IPS-20b (cell line): ENCODE measurements around the gene MALSU1.

Source experiments
- H3K27ac ChIP-seq: one replicate; pipeline ENCODE4 v1.5.1; 2013; ENCODE audit warnings: low read length
- H3K27me3 ChIP-seq: 2 replicates; pipeline ENCODE4 v1.6.1; 2013; ENCODE audit warnings: mild to moderate bottlenecking, low read length, inconsistent platforms; ENCODE audit not compliant: insufficient read depth
- H3K36me3 ChIP-seq: 2 replicates; pipeline ENCODE4 v1.6.1; 2013; ENCODE audit warnings: low read depth, mild to moderate bottlenecking, inconsistent platforms, low read length, moderate library complexity; ENCODE audit not compliant: insufficient read depth
- H3K4me1 ChIP-seq: 2 replicates; pipeline ENCODE4 v1.6.1; 2013; ENCODE audit warnings: mild to moderate bottlenecking, control low read depth, inconsistent platforms, low read length, moderate library complexity; ENCODE audit not compliant: insufficient read depth
- H3K4me3 ChIP-seq: 2 replicates; pipeline ENCODE4 v1.5.1; 2013; ENCODE audit warnings: mild to moderate bottlenecking, low read length, inconsistent platforms
- H3K9ac ChIP-seq: 2 replicates; pipeline ENCODE4 v1.6.1; 2013; ENCODE audit warnings: low read depth, mild to moderate bottlenecking, inconsistent platforms, low read length, moderate library complexity
- H3K9me3 ChIP-seq: 2 replicates; pipeline ENCODE4 v1.6.1; 2013; ENCODE audit warnings: mild to moderate bottlenecking, low read depth, low read length, inconsistent platforms; ENCODE audit not compliant: insufficient read depth

Gene MALSU1

DNA sequence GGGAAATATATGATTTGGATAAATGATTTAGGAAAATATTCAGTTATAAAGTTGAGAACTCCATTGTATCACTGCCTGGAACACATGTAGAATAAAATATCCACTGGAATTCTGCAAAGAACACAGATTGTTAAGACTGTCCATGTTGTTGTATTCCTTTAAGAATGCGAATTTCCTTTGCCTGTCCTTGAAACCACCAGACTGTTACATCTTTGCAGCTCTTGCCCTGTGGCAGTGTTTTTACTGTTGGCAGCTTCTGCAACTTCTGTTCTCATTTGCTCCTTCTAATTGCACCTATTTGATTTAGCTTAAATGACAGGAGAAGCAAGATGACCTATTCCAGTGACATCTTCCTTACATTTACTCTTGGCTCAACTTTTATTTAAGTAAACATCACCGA lies 39.7 kb downstream of the MALSU1 start:
- Histone ChIP-seq H3K36me3 (peaks cover 100% of the 10 kb centered on the region), H3K9ac (no peak overlapping the region), H3K27ac (no peak overlapping the region), H3K4me1 (no peaks in the 10 kb centered on the region), H3K9me3 (no peaks in the 10 kb centered on the region), H3K4me3 (no peak overlapping the region), H3K27me3 (no peaks in the 10 kb centered on the region)

DNA sequence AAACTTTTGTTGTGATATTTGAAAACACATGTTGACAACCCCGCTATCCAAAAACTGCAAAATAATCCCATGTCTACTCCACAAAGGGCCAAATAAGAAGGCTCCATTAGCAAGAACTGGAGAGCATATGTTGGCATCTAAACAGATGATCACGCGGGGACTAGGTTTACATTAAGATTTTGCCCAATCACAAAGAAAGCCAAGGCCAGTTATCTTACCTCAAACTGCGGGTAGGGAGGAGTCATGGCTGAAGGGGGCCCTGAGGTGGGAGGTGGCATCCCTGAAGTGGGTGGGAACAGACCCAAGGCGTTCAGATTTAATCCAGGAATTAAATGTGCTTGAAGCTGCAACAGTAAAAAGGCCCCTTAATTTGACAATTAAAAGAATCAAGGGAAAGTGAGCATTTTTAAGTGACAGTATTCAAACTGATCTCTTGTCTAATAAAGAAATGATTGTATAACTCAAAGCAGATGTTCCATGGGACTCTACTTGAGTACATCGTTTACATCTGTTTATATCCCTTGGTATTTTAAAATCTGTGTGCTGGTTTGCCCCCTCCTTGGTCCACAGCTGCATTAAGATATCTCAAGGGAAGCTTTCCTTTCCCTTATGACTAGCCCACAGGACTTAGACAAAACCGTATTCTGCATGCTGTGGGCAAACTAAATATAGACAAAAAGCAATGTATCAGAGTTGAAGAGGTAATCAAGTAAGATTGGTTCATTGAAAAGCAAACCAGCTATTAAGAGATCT lies 42.9 kb downstream of the MALSU1 start:
- Histone ChIP-seq H3K9ac (no peak overlapping the region), H3K36me3 (peaks cover 97% of the 10 kb centered on the region), H3K9me3 (no peaks in the 10 kb centered on the region), H3K4me3 (no peak overlapping the region), H3K27ac (no peak overlapping the region), H3K4me1 (no peaks in the 10 kb centered on the region), H3K27me3 (no peaks in the 10 kb centered on the region)

DNA sequence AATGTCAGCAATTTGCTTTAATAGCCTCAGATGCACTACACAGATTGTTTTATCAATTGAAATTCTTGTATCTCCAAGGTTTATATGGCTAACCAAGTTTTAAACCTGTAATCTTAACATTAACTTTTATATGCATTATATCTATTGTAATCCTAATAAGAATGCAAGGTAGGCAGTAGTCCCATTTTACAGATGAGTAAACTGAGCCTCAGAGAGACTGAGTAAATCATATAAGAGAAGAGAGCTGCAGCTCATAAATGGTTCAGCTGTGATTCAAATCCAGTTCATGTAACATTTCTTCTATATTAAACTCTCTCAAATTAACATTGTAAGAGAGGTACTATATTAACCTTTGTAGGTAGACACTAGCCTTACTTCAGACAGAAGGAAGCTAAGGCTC lies 44.0 kb downstream of the MALSU1 start:
- peaks cover 97% of the 10 kb centered on the region for H3K36me3 ChIP-seq
- H3K27me3 ChIP-seq: no peaks in the 10 kb centered on the region
- no peak overlapping the region for H3K27ac ChIP-seq
- no peaks in the 10 kb centered on the region; the same call in 1 of the 2 replicates for H3K4me1 ChIP-seq
- no peak overlapping the region for H3K9ac ChIP-seq
- no peak overlapping the region for H3K4me3 ChIP-seq
- no peaks in the 10 kb centered on the region for H3K9me3 ChIP-seq

DNA sequence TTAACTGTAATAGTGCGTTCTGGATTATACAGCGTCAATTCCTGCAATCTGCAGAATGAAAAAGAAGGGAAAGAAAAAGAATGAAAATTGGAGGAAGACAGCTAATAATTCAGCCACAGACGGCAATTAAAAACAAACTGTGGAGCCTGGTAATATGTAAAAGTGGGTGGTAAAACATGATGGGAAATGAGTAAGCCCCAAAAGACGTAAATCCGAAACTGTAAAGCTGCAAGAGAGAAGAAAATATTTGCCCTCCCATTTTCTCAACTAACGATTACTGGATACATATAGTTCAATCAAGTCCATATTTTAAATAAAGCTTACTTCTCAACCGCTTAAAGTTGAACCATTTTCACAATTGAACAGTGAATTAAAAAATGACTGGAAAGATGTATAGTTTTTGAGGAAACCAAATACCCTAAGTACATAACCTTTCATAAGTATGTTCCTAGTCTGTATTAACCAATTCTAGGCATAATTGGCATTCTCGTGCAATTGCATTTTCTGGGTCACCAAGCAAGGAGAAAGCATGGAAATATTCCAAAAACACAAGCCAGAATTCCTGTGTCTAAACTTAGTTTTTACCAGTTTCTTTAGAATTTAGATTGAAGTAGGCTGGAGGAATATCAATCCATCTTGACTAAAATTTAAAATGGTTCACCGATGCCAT lies 44.8 kb downstream of the MALSU1 start:
- Histone ChIP-seq H3K4me3 (no peak overlapping the region), H3K9me3 (no peaks in the 10 kb centered on the region), H3K27me3 (no peaks in the 10 kb centered on the region), H3K4me1 (no peaks in the 10 kb centered on the region; the same call in 1 of the 2 replicates), H3K36me3 (peaks cover 96% of the 10 kb centered on the region), H3K9ac (no peak overlapping the region), H3K27ac (no peak overlapping the region)

DNA sequence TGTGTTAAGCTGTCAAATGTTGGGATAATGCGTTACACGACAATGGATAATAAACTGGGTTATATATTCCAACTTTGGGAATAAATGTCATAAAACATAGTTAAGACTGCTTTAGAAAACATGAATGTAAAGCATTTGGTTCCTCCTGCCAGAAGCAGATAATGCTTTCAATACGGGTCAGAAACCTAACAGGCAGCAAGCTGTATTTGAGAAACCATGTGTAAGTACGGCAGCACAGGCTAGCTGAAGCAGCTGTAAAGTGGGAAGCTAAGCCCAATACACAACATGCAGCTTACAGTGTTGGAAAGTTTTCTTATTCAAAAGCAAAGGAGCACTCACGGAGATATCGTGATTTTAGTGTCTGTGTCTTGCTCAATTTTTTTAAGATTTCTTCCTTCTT lies 46.5 kb downstream of the MALSU1 start:
- H3K27ac ChIP-seq: no peak overlapping the region
- no peaks in the 10 kb centered on the region for H3K27me3 ChIP-seq
- peaks cover 14% of the 10 kb centered on the region for H3K4me1 ChIP-seq
- no peaks in the 10 kb centered on the region for H3K9me3 ChIP-seq
- H3K4me3 ChIP-seq: no peak overlapping the region
- H3K9ac ChIP-seq: no peak overlapping the region
- peaks cover 96% of the 10 kb centered on the region for H3K36me3 ChIP-seq

DNA sequence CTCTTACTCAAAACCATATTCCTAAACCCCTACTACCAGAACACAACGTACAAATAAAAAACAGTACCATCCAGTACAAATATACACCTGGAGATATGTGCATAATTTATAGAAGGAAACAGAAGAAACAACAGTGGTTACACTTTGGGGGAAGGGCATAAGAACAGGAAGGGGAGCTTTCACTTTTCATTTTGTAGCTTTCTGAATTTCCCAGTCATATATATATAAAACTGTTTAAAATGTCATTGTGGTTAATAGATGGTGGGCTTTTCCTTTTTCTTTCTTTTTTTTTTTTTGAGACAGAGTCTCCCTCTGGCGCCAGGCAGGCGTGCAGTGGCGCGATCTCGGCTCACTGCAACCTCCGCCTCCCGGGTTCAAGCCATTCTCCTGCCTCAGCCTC lies 47.2 kb downstream of the MALSU1 start:
- Histone ChIP-seq H3K36me3 (peaks cover 96% of the 10 kb centered on the region), H3K4me3 (no peak overlapping the region), H3K27me3 (no peaks in the 10 kb centered on the region), H3K9ac (no peak overlapping the region), H3K27ac (no peak overlapping the region), H3K9me3 (no peaks in the 10 kb centered on the region), H3K4me1 (peaks cover 14% of the 10 kb centered on the region)

DNA sequence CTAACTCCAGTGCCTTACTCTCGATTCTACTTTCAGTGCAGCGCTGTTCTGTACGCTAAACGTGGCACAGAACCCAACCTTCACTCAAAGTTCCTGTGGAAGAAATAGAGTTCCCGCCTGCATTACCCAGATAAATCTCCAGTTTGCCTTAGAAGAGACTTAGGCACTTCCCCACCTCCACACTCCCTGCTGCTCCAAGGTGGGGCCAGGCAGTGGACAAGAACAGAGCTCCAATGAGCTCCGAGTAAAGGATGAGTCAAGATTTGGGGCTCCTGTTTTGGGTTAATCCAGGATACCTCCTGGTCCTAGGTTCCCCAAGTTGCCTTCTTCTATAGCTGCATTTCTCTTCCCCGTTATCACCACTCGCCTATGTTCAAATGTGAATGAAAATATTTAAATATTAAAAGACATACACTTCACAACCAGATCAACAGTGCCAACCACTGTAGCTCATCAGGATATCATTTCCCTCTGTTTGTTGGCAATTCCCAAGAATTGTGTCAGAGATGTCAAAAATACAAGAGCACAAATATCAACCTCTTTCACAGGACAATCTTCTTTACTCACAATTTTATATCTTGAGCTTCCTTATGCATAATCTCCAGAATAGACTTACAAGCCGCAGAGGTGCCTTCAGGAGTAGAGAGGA lies 48.0 kb downstream of the MALSU1 start:
- H3K36me3 ChIP-seq: peaks cover 92% of the 10 kb centered on the region

DNA sequence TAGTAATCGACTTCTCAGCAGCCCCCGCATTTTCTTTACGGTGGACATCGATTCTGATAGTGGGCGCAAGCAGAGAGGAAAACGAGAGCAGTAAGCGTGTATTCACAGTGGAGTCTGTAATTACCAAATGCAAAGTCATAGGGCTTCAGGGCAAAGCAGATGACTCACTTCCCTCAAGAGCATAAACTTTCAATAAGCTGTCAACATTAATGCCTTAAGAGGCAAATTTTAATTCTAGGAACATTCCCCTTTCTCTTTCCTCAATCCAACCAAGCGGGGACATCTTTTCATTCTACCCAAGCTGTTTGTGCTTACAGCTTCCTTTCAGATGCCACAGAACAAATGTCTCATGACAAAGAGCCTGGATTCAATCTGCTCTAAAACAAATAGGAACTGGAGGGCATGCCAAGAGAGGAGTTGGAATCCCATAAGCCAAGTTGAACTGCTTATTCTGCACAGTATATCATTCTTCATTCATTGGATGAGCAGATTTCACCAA lies 48.6 kb downstream of the MALSU1 start:
- no peak overlapping the region for H3K9ac ChIP-seq
- H3K9me3 ChIP-seq: no peaks in the 10 kb centered on the region
- peaks cover 17% of the 10 kb centered on the region for H3K4me1 ChIP-seq
- H3K27me3 ChIP-seq: no peaks in the 10 kb centered on the region
- H3K4me3 ChIP-seq: no peak overlapping the region
- peaks cover 86% of the 10 kb centered on the region for H3K36me3 ChIP-seq
- H3K27ac ChIP-seq: no peak overlapping the region

More for the DNA sequence above, 48.0 kb downstream of the MALSU1 start:
- Histone ChIP-seq H3K27me3 (no peaks in the 10 kb centered on the region), H3K9me3 (no peaks in the 10 kb centered on the region), H3K4me3 (no peak overlapping the region), H3K27ac (no peak overlapping the region), H3K4me1 (peaks cover 17% of the 10 kb centered on the region), H3K9ac (no peak overlapping the region)

DNA sequence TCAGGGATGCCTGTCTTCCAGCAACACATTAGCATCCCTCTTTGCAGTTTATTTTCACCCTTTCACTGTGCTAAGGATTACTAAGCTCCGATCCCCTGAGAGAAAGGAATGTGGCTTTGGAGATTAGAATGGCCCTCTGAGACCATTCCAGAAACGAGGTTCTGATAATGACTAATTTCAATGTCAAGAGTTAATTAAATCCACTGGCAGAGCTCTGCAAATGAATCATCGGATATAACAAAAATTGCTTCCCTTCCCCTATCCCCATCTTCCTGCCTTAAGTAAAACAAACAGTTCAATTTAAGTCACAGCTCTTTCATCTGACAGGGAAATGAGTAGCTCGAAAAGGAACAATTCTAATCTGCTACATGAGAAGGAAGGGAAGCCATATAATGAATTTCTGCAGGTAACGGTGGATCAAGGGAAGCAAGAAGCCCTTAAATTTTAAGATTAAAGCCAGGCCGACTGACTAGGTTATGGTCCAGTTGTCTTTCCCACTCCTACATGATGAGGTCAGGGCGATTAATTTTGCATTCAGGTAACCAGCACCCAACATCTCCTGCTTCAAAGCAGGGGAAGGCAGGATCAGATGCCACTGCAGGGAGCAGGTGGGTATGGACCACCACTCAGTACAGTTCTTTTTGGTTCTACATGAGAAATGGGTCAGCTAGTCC lies 50.5 kb downstream of the MALSU1 start:
- Histone ChIP-seq H3K27ac (no peak overlapping the region), H3K4me1 (peaks cover 17% of the 10 kb centered on the region), H3K9ac (no peak overlapping the region), H3K36me3 (peaks cover 74% of the 10 kb centered on the region), H3K4me3 (no peak overlapping the region), H3K9me3 (no peaks in the 10 kb centered on the region), H3K27me3 (no peaks in the 10 kb centered on the region)

DNA sequence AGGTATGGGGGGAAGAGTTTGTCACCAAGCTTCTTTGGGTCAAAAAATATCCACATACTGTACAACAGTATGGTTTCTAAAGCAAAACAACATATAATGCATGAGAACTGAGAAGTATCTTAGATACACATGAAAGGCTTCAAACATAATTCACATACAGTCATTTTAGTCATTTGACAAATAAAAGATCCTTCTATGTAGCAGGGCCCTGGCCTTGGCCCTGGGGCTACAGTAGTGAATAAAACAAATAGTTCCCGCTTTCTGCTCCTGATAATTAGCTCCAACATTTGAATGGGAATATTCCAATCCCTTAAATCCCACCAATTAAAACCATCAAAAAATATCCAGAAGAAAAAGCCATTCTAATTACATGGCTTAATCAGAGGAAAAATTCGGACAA lies 51.3 kb downstream of the MALSU1 start:
- peaks cover 66% of the 10 kb centered on the region for H3K36me3 ChIP-seq
- no peak overlapping the region for H3K9ac ChIP-seq
- no peak overlapping the region for H3K27ac ChIP-seq
- no peaks in the 10 kb centered on the region for H3K9me3 ChIP-seq
- no peak overlapping the region for H3K4me3 ChIP-seq
- H3K27me3 ChIP-seq: no peaks in the 10 kb centered on the region
- H3K4me1 ChIP-seq: peaks cover 17% of the 10 kb centered on the region

DNA sequence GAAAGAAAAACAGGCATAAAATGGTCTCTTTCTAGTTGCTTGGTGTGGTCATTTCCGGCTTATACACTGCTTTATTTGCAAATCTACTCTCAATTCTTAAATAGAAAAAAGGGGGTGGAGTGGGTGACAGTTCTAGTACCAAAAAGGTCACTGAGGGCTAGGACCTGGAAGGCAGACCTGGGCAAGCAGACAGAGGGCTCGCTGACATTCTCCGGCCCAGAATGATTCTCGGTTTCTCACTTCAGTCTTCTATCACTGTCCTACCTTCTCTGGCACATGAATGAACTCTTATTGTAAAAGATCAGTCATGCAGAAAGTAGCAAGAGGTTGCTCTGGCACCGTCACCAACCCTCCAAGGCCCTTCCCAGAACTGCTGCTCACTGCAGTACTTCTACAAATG lies 54.0 kb downstream of the MALSU1 start:
- H3K36me3 ChIP-seq: peaks cover 42% of the 10 kb centered on the region
- H3K9ac ChIP-seq: no peak overlapping the region
- peaks cover 17% of the 10 kb centered on the region for H3K4me1 ChIP-seq
- H3K27ac ChIP-seq: no peak overlapping the region
- H3K27me3 ChIP-seq: no peaks in the 10 kb centered on the region
- no peaks in the 10 kb centered on the region for H3K9me3 ChIP-seq
- no peak overlapping the region for H3K4me3 ChIP-seq
